PFSK-1 (cell line): ENCODE measurements around the gene NPHS1.

Source experiments
- POLR2AphosphoS5 ChIP-seq: IDR thresholded peaks from 2 replicates; pipeline ENCODE4 v1.6.1; 2012; ENCODE audit warnings: low read depth, mild to moderate bottlenecking, control low read depth, low read length, moderate library complexity
- SIN3A ChIP-seq: IDR thresholded peaks from 2 replicates; pipeline ENCODE4 v1.6.1; 2012; ENCODE audit warnings: mild to moderate bottlenecking, low read length, moderate library complexity, borderline replicate concordance; ENCODE audit not compliant: insufficient read depth
- TAF1 ChIP-seq: IDR thresholded peaks from 2 replicates; pipeline ENCODE4 v1.6.1; 2012; ENCODE audit warnings: low read length, control low read depth, borderline replicate concordance; ENCODE audit not compliant: insufficient read depth
- TF ChIP-seq, protein P1 (sequence below), 2 experiments: IDR thresholded peaks; 2 replicates each; pipeline versions ENCODE4 v1.6.1 to v1.8.0; 2011 to 2012; ENCODE audit warnings: low read depth in 2 of 2, low read length in 2 of 2, control low read depth in 1 of 2, inconsistent platforms in 1 of 2, mild to moderate bottlenecking in 1 of 2, moderate library complexity in 1 of 2; ENCODE audit not compliant: insufficient read depth in 1 of 2

DNA sequence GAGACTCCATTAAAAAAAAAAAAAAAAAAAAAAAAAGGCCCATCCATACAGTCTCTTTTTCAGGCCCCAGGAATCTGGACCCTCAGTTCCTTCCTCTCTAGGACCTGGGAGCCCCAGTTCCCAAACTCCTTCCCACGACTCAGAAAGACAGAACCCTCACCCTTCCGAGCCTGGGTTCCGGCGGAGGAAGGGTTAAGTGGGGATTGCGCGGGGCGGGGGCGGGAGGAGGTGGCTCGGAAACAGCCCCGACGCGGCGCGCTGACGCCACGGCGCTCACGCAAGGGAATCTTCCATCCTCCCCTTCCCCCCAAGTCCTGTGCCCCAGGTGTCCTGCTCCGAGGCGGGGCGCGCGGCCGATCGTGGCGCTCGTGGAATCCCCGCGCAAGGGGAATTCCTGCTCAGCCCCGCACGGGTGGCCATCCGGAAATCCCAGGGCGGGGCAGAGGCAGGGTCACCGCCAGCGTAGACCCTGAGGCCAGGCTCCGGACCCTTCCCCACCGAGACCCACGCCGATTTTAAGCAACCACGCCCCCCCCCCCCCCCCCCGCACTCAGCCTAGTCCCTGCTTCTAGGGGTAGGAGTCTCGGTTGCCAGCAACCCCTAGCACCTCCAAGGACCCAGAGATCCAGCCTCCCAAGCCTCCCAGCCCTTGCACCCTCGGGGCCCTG, 47.4 kb upstream of the NPHS1 start:
- TF ChIP-seq TAF1 (no peak), POLR2AphosphoS5 (no peak), SIN3A (peak; percentile 13; the same call in 1 of the 2 replicates)
- TF ChIP-seq, protein P1, sequence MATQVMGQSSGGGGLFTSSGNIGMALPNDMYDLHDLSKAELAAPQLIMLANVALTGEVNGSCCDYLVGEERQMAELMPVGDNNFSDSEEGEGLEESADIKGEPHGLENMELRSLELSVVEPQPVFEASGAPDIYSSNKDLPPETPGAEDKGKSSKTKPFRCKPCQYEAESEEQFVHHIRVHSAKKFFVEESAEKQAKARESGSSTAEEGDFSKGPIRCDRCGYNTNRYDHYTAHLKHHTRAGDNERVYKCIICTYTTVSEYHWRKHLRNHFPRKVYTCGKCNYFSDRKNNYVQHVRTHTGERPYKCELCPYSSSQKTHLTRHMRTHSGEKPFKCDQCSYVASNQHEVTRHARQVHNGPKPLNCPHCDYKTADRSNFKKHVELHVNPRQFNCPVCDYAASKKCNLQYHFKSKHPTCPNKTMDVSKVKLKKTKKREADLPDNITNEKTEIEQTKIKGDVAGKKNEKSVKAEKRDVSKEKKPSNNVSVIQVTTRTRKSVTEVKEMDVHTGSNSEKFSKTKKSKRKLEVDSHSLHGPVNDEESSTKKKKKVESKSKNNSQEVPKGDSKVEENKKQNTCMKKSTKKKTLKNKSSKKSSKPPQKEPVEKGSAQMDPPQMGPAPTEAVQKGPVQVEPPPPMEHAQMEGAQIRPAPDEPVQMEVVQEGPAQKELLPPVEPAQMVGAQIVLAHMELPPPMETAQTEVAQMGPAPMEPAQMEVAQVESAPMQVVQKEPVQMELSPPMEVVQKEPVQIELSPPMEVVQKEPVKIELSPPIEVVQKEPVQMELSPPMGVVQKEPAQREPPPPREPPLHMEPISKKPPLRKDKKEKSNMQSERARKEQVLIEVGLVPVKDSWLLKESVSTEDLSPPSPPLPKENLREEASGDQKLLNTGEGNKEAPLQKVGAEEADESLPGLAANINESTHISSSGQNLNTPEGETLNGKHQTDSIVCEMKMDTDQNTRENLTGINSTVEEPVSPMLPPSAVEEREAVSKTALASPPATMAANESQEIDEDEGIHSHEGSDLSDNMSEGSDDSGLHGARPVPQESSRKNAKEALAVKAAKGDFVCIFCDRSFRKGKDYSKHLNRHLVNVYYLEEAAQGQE (IDR thresholded peaks at IDR 0.05; ENCODE audit: insufficient read depth in 1 of 2, low read depth in 2 of 2, low read length in 2 of 2): no peak
